HG02943 (cell line): Measurements from ENCODE around the gene ATP10A.

Experiments used
- ATAC-seq: cut with Tn5 transposase; IDR thresholded peaks from one replicate; pipeline ENCODE4 v1.9.1; 2021; ENCODE audit warnings: mild to moderate bottlenecking, low read depth, moderate library complexity; ENCODE audit not compliant: unreplicated experiment

ATP10A gene

DNA sequence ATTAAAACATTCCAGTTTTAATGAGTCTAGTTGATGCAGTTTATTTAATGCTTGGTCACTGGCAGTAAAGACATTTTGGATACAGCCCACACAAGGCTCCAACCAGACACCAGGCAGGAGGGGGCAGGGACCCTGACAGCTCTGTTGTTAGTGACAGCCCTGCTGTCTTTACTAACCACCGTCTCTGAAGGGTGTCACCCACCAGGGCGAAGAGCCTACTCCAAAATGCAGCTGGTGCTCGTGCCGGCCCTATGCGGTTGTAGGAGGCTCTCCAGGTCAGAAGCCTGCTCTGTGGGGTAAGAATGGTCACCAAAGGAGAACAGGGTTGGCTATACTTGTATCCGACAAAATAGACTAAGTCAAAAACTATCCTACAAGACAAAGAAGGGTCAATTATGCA, 132.2 kb downstream of the ATP10A start:
- ATAC-seq, result no peak

DNA sequence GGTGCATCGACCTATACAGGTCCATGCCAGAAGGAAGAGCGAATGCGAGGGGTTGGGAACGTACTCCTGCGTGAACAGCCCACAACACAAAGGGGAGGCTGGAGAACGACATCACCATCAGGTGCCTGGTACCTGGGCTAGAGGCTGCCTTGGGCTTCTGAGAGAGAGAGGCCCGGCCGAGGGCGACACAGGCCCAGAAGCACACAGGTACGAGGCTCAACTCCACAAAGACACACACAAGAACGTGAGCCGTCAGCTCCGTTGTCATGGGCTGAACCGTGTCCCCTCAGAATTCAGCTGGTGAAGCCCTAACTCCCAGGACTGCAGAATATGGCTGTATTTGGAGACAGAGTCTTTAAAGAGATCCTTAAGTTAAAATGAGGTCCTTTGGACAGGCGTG, 134.3 kb downstream of the ATP10A start:
- no peak for ATAC-seq

DNA sequence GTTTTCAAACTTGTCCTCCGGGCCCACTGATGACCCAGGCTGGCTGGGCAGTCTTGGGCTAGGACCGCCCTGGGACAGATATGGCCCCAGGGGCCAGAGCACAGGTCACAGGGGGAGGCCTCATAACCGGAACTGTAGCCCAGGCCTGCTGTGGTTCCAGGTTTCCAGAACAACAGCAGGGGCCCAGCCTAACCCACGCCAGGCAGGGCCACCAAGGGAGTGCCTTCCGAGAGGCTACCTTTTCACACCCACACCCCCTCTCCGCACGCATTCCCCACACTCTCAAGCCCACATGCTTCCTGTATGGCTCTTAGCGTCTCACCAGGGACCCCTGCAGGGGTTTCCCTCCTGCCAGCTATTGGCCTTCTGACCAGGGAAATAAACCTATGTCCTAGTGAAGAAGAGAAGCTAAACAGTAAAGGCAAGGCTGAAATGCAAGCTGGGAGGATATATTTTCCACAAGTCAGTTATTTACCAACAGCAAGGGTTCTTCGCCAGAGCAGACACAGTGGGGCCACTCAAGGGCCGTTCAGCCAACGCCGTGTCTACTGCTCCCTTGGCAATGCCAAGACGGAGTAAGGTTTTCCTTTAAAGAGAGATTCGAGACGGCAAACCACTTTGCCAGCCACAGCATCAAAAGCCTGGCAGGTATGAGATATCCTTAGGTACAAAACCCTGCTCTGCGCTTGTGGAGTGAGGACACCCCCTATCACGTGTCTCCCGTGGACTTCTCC, 135.1 kb downstream of the ATP10A start:
- no peak for ATAC-seq

DNA sequence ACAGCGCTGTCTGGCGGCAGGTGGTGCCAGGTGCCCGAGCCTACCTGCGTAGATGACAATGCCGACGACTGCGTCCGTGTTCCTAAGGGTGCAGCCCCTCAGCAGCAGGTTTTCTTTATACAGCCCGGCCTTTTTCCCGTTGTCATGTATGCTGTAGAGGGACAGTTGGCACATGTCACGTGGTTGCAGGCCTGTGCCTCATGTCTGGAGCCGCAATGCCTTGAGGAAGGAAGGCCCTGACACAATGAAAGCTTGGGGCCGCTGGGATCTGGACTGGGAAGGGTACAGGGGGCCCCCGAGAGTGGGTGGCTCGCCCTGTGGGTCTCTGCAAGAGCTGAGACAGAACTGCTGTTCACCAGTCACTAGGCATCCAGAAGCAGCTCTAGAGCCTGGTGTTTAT, 136.0 kb downstream of the ATP10A start:
- ATAC-seq, result no peak

DNA sequence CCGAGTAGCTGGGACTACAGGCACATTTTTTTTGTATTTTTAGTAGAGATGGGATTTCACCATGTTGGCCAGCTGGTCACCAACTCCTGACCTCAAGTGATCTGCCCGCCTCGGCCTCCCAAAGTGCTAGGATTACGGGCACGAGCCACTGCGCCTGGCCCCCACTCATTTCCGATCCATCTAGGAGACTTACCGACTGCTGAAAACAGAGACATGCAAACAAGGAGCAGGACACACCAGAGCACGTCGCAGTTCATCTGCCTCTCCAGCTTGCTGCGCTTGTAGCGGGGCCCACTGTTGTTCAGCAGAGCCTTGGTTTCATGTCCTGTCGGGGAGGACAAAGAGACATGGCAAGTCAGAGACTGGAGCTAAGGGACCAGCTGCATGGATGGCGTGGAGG, 137.4 kb downstream of the ATP10A start:
- no peak for ATAC-seq

DNA sequence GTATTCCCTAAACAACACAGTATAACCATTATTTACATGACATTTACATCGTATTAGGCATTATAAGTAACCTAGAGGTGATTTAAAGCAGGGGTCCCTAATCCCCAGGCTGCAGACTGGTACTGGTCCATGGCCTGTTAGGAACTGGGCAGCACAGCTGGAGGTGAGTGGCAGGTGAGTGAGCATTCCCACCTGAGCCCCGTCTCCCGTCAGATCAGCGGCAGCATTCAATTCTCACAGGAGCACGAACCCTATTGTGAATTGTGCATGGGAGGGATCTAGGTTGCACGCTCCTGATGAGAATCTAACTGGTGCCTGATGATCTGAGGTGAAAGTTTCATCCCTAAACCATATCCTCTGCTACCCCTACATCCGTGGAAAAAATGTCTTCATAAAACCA, 138.2 kb downstream of the ATP10A start:
- ATAC-seq, result no peak

DNA sequence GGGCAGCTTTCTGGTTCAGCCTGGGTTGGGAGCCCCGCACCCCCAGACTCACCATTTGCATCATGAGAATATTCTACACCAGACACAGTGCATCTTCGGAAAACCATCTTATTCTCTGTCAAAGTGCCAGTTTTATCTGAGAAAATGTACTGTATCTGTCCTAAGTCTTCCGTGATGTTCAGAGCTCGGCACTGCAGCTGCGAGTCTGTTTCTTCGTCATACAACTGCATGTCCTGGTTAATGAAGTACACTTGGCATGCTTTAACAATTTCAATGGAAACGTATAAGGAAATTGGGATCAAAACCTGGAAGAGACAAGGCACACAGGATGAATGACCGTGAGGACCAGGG, 141.5 kb downstream of the ATP10A start:
- no peak for ATAC-seq

DNA sequence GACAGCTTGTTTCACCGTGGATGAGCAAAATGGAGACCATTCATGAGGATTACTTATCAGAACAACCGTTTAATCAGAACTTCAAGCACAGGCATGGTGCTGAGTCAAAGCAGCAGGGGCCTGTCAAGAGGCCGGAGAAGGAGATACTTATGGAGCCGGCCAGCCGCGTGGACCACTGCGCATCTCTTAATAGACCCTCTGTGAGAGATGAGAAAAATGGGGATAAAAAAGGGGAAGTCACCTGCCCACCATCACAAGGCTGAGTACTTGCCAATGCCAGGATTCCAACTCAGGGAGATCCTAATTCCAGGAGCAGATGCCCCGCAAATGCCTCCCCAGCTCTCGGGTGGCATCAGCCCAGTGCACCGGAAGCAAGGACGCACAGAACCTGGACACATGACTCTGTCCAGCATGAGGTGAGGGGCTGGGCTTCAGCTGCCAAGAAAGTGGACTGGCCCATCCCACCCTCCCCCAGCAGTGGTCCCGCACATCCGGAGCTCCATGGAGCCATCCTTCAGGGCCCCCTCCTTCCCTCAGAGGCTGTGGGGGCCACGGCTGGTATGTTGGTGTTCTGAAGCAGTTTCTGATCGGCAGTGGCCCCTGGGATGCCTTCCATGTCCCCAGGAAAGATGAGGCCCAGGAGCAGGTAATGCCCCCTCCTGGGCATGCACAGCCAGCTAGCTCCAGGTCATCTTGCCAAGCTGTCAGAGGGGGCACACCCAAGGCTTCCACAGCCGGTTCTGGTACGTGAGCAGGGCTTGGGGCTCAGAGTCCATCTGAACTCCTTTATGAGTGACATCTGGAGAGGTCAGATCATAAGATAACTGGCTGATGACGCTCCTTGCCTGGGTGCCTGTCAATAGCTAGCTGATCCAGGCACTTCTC, 143.8 kb downstream of the ATP10A start:
- ATAC-seq, result no peak

DNA sequence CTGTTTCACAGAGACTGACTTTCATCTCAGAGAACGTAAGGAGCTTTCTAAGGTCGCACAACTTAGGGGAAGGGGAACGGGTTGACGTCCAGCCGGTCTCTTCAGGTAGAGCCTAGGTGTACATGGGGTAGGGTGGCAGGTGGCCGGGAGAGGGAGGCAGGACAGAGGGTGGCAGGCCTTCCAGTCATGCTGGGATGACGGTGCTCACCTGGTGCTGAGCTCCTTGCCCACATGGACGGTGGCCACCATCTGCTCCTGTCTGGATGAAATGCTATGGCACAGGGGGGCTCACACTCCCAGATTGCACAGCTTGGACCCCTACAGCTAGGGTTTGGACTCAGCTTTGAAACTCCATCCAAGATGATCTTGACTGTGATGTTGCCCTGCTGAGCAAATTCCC, 144.5 kb downstream of the ATP10A start:
- no peak for ATAC-seq

DNA sequence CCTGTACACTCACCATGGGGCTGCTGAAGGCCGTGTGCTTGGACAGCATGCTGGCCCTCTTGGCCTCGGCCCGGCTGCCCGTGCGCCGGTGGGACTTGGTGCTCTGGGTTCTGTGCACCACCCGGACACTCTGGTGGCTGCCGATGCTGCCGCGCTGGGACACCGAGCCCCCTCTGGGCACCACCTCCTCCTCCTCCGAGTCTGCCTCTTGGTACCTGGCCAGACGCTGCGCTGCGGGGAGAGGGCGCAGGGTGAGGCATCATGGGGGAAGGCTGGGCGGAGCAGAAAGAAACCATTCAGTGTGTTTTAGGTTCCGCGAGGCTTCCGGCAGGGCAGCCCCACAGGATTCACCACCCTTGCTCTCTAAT, 145.0 kb downstream of the ATP10A start:
- no peak for ATAC-seq

DNA sequence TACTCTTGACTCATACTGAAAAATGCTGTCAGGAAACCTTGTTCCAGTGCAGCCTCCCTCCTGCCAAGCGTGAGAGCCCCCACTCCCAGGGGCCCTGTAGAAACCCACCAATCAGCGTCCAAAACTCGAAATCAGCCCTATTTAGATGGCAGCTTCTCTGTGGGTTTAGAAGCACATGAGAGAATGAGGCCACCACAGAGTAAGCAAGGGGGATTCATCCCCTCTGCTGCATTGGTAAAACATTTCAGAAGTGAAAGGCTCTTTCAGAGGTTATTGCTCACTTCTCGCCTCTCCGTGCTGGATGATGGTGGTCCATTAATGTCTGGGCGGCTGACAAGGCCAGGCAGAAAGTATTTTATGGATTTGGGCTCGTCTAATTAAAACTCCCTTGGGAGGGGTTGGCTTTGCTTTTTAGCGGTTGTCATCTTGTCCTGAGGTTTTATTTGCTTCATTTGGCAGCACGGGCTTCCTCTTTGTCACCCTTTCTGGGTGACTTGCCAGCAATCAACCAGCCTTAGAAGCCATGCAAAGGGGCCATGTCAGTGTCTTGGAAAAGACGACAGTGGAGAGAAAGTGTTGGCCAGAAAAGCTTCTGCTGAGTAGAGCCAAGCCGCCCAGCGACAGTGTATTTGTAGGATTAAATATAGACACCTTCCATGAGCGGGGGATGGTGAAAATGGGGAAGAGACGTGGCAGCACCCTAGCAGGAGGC, 145.5 kb downstream of the ATP10A start:
- ATAC-seq, result no peak

DNA sequence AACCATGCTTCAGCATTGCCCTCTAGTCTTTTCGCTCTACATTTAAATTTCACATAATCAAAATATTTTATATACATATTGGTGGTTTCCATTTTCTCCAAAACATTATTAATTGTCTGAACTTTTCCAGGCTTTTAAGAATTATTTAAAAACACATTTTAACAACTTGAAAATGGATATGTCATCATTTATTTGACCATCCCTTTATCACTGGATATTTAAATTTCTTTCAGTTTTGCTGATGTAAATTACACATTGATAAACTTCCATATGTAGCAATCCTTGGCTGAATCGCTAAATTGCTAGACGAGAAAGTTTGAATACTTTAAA, 146.0 kb downstream of the ATP10A start:
- ATAC-seq, result no peak

DNA sequence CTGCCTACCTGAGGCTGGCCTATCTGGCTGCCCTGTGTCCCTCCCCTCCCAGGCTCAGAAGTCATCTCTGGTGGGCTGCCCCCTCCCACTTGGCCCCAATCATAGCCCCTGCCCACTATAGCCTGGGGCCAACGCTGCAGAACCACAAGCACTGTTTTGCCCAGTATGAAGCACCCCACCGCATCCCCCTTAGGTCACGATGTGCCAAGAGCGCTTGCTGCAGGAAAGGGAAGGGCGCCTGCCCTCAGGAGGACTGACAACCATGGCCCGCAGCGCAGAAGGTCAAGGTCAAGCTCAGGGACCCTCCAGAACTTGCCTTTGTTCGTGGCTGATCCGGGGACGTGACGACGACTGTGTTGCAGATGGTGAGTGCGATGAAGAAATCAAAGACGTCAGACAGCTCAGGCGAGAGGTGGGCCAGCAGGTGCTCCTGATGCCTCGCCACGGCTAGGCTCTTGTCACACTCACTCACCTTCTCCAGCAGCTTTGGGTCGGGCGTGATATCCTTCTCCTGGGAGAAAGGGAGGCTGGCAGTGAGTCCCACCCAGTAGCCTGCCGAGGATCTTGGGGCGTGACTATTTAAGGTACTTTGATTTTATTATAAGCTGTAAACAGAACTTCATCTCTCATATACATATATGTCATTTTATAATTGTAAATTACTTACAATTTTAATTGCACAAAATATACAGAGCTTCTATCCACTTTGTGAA, 146.6 kb downstream of the ATP10A start:
- ATAC-seq, result no peak

DNA sequence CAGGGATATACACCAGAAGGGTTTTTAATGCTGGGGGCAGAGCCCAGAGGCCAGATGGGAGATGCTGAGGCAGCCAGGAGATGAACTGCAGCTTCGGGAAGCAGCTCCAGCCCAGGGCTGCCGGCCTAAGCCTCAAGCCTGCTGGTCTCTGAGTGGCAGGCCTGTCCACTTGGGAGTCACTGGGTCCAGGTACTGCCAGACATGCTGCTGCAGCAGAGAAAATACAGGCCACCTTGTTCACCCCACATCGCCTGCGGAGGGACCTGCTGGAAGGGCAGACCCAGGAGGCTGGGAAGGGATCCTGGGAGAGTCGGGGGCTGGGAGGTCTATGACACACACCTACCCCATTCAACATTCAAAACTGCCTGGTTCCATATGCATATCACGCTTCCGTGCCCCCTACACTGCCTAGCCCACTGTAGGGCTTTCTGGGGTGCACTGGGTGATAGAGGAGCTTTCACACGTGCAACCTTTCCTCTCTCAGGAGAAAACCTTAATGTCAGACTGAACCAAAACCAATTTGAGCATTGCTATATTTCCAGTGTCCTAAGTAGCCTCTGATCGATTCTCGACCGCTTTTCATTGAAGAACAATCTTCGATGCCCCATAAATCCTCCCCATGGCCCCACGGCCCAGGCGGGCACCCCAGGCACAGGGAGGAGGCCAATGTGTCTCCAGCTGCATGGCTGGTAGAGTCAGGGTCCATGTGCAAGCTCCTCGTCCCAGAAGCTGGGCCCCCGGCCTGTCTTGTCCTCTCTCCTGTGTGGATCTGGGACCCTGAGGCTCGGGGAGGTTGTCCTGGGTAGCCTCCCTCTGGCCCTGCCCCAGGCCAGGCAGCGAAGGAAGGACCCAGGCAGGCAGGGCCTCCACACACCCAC, 147.4 kb downstream of the ATP10A start:
- ATAC-seq, result no peak

DNA sequence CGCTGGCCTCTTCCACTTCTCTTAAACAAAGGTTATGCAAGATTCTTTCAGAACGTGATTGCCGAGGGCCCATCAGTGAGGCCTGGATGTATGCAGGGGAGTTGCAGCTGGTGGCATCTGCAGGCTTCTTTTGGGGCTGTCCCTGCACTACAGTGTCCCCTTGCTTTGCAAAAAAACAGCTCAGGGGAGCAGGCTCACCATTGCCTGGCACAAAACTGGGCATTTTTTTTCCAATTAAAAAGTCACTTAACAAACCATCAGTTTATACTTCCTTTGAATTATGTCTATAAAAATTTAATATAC, 148.6 kb downstream of the ATP10A start:
- no peak for ATAC-seq

DNA sequence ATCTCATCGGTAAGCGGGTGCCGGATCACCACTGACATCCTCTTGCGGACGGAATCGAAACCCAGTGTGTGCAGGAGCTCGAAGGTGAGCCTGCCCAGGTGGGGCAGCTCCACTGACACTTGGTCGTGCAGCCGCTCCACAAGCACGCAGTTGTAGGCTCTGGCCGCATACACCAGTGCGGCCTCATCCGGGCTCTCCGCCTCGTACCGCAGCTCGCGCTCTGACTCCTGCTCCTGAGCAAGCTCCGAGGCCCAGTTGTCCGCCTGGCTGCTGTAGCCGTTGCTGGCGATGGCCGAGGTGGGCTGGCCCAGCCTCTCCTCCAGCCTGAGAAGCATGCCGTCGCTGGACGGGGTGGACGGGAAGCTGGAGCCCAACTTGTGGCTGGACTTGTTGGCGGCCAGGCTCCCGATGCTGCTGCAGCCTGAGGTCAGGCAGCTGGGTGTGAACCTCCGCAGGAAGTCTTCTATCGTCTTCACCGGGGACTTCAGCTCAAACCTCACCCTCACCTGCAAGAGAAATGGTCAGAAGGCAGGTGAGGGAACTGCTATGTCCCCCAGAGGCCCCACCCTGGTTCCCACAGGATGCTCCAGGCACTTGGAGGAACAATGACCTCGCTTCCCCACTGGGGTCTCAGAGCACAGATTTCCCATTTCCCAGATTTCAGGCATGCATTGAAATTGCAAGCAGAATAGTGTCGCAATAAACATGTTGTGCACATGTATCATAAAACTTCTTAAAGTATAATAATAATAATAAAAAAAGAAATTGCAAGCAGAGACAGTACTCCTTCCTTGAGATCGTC, 149.2 kb downstream of the ATP10A start:
- no peak for ATAC-seq

DNA sequence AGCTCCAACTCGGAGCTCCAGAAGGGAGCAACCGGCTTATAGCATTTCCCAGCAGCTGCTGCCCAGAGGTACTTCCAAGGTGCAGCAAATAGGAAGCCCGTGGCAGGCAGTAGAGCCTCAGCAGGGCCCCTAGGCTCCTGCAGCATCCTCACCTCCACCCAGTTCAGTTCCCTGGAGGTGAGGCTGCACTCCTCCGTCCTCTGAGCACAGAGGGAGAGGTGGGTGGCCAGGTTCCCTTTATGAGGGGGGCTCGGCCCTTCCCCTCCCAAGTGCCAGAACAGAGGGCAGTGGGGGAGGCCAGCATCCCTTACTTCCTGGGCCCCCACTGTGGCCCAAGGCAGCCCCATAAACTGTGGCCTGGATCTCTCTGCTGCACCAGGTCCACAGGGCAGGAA, 150.2 kb downstream of the ATP10A start:
- ATAC-seq, result no peak

DNA sequence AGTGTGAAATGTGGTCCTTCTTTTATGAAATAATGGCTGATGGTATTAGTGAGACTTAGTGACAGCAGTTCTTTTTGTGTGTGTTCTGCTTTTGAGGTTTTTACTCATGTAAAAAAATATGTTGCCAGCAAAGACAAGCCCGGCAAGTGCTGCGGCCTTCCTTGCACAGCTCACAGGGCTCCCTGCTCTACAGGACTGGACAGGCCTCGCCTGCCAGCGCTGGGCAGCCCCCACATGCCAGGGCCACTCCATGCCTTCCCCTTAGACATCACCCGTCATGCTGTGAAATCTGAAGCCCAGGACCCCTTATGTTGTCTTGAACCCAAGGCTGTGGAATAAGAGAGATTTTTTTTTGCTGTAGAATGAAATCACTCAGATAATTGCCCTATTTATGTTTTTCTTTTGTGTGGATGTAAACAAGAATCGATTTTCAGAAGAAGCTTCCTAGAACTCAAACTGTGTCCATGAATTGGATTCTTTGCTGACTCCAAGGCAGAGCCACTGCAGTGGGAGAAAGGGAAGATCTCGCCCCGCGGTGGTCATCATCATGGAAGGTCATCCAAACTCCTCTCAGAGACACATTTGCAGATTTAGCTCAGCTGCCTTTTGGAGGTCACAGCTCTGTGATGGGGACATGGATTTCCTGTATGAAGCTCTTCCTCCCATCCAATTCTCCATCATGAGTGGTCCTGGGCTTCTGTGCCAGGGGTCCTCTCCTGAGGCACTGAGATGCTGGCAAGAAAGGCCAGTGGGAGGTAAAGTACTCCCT, 150.8 kb downstream of the ATP10A start:
- no peak for ATAC-seq

DNA sequence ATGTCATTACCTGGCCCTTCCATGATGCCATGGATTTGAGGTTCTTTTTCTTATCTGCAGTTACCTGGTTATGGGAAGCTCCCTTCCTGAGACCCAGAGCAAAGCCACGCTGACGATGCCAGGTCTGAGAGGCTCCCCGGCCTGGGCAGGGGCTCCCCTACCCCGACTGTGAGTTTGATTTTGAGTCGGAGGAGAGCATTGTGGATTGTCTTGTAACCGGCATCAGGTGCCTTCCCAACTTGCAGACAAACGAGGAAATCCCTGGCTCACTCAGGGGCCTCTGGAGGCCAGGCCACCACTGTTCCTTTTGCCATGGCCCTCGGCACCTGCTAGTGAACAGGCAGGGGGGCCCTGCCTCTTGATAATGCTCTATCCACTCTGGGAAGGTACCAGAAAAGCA, 151.4 kb downstream of the ATP10A start:
- ATAC-seq, result no peak
